Keratinocyte (primary cell): ENCODE results near the gene RRAGD.

Source experiments
- CTCF ChIP-seq, 3 experiments: IDR thresholded peaks in 1 of 3; conservative IDR thresholded peaks in 1 of 3; optimal IDR thresholded peaks in 1 of 3; 2 replicates in 2 of 3; 3 replicates in 1 of 3; pipeline versions ENCODE3 to v1.5.1; 2011; ENCODE audit warnings: low read length in 3 of 3, mild to moderate bottlenecking in 3 of 3, moderate library complexity in 2 of 3, control low read depth in 1 of 3, inconsistent platforms in 1 of 3; ENCODE audit not compliant: insufficient read depth in 2 of 3; ENCODE audit errors: extremely low read depth in 1 of 3
- EZH2 ChIP-seq: IDR thresholded peaks from one replicate; pipeline ENCODE4 v1.6.1; 2012; ENCODE audit warnings: inconsistent platforms, mild to moderate bottlenecking, low read length, moderate library complexity

GRCh38 chr6:89359561-89359960 is 52.5 kb downstream of the RRAGD start:
- no peak for TF ChIP-seq CTCF (optimal IDR thresholded peaks at IDR 0.05 in 1 of 3, IDR thresholded peaks at IDR 0.05 in 1 of 3, conservative IDR thresholded peaks at IDR 0.05 in 1 of 3; ENCODE audit: extremely low read depth in 1 of 3, insufficient read depth in 2 of 3, low read length in 3 of 3)
- no peak for TF ChIP-seq EZH2
